ENCODE measurements around the gene FHIT.

FHIT gene

GRCh38 chr3:59752925-59753324, 1498.3 kb downstream of the FHIT start:
- H3K4me3 ChIP-seq (ENCODE audit: insufficient read depth, low read length, poor library complexity, severe bottlenecking): no peak overlapping the region
- no peaks in the 10 kb centered on the region for H3K27me3 ChIP-seq (ENCODE audit: low read length)
- no peaks in the 10 kb centered on the region for H3K9me2 ChIP-seq (replicated peaks; ENCODE audit: insufficient read depth, low read length)
- no peaks in the 10 kb centered on the region for H3K36me3 ChIP-seq (ENCODE audit: low read length)
- H3K79me2 ChIP-seq (ENCODE audit: insufficient read depth, low read length): no peaks in the 10 kb centered on the region
- no peaks in the 10 kb centered on the region for H3K9me3 ChIP-seq (ENCODE audit: insufficient read depth, low read length)
- no peak overlapping the region for H3K4me2 ChIP-seq (ENCODE audit: low read depth, low read length, poor library complexity, severe bottlenecking)
- TF ChIP-seq EZH2phosphoT487 (conservative IDR thresholded peaks at IDR 0.05; ENCODE audit: low read length) (no peak), CTCF (IDR thresholded peaks at IDR 0.05; ENCODE audit: insufficient read depth, low read length, poor library complexity, severe bottlenecking) (no peak)
- no peak overlapping the region for H3K27ac ChIP-seq (ENCODE audit: low read depth, low read length)
- no peak overlapping the region for H3K9ac ChIP-seq (ENCODE audit: low read length)
- no peaks in the 10 kb centered on the region for H4K20me1 ChIP-seq (ENCODE audit: low read depth, low read length)
- no peaks in the 10 kb centered on the region for H3F3A ChIP-seq (ENCODE audit: insufficient read depth)
- H2AFZ ChIP-seq (ENCODE audit: low read depth, low read length, severe bottlenecking): no peak overlapping the region

- Histone ChIP-seq H3K79me2 (ENCODE audit: insufficient read depth, low read length) (no peaks in the 10 kb centered on the region), H3K4me3 (ENCODE audit: insufficient read depth, low read length, poor library complexity, severe bottlenecking) (no peak overlapping the region), H3K27ac (ENCODE audit: low read depth, low read length) (no peak overlapping the region), H4K20me1 (ENCODE audit: low read depth, low read length) (no peaks in the 10 kb centered on the region), H2AFZ (ENCODE audit: low read depth, low read length, severe bottlenecking) (no peak overlapping the region), H3K9ac (ENCODE audit: low read length) (no peak overlapping the region), H3K9me3 (ENCODE audit: insufficient read depth, low read length) (no peaks in the 10 kb centered on the region), H3K36me3 (ENCODE audit: low read length) (no peaks in the 10 kb centered on the region), H3K4me2 (ENCODE audit: low read depth, low read length, poor library complexity, severe bottlenecking) (no peak overlapping the region), H3K9me2 (replicated peaks; ENCODE audit: insufficient read depth, low read length) (no peaks in the 10 kb centered on the region), H3F3A (ENCODE audit: insufficient read depth) (no peaks in the 10 kb centered on the region), H3K27me3 (ENCODE audit: low read length) (no peaks in the 10 kb centered on the region)
- TF ChIP-seq EZH2phosphoT487 (conservative IDR thresholded peaks at IDR 0.05; ENCODE audit: low read length) (no peak), CTCF (IDR thresholded peaks at IDR 0.05; ENCODE audit: insufficient read depth, low read length, poor library complexity, severe bottlenecking) (no peak)
Measured at GRCh38 chr3:59751606-59752005, 1499.6 kb downstream of the FHIT start.

- no peak overlapping the region for H3K4me3 ChIP-seq (ENCODE audit: insufficient read depth, low read length, poor library complexity, severe bottlenecking)
- H3K27me3 ChIP-seq (ENCODE audit: low read length): no peaks in the 10 kb centered on the region
- no peak overlapping the region for H3K9ac ChIP-seq (ENCODE audit: low read length)
- H2AFZ ChIP-seq (ENCODE audit: low read depth, low read length, severe bottlenecking): no peak overlapping the region
- no peaks in the 10 kb centered on the region for H3K9me2 ChIP-seq (replicated peaks; ENCODE audit: insufficient read depth, low read length)
- no peaks in the 10 kb centered on the region for H4K20me1 ChIP-seq (ENCODE audit: low read depth, low read length)
- H3K27ac ChIP-seq (ENCODE audit: low read depth, low read length): no peak overlapping the region
- no peaks in the 10 kb centered on the region for H3K9me3 ChIP-seq (ENCODE audit: insufficient read depth, low read length)
- TF ChIP-seq CTCF (IDR thresholded peaks at IDR 0.05; ENCODE audit: insufficient read depth, low read length, poor library complexity, severe bottlenecking) (no peak), EZH2phosphoT487 (conservative IDR thresholded peaks at IDR 0.05; ENCODE audit: low read length) (no peak)
- no peak overlapping the region for H3K4me2 ChIP-seq (ENCODE audit: low read depth, low read length, poor library complexity, severe bottlenecking)
- no peaks in the 10 kb centered on the region for H3F3A ChIP-seq (ENCODE audit: insufficient read depth)
- no peaks in the 10 kb centered on the region for H3K36me3 ChIP-seq (ENCODE audit: low read length)
- H3K79me2 ChIP-seq (ENCODE audit: insufficient read depth, low read length): no peaks in the 10 kb centered on the region
Measured at GRCh38 chr3:59750391-59750790, 1500.9 kb downstream of the FHIT start.
